B cell (primary cell): ENCODE measurements around the gene TSSK6. TPM values are rescaled to one million over a fixed set of nuclear protein-coding genes. Genes with fewer than 3 reads are reported as not detected.

Experiments
- ATAC-seq: fragments of 200-7000 bp; cut with Tn5 transposase; one replicate; pipeline ENCODE4 v1.10.0; 2021; ENCODE audit warnings: low read depth, mild to moderate bottlenecking, moderate number of reproducible peaks, moderate library complexity
- CTCF ChIA-PET: fragments of 350-600 bp; sonication (Branson Sonifier 250); formaldehyde crosslinking; loops from one replicate; lab custom pipeline; 2021; ENCODE audit warnings: antibody characterized with exemption, inconsistent platforms; lab: Charles Lee
- POLR2A ChIA-PET: fragments of 350-600 bp; sonication (Branson Sonifier 250); formaldehyde crosslinking; loops from one replicate; lab custom pipeline; 2021; ENCODE audit warnings: antibody characterized with exemption; lab: Charles Lee
- DNase-seq: peaks from one replicate; pipeline ENCODE4 v3.0.0; 2013
- H2AFZ ChIP-seq: 2 replicates; pipeline ENCODE4 v1.6.1; 2012; ENCODE audit warnings: mild to moderate bottlenecking, low read depth, low read length; ENCODE audit not compliant: insufficient read depth, poor library complexity, severe bottlenecking
- H3K27ac ChIP-seq, 2 donors: 1 replicate in 1 of 2; 2 replicates in 1 of 2; pipeline ENCODE4 v1.5.1; 2012 to 2013; ENCODE audit warnings: low read length in 2 of 2, mild to moderate bottlenecking in 2 of 2, moderate library complexity in 1 of 2
- H3K27me3 ChIP-seq, 4 experiments: fragments of 200-600 bp in 1 of 4; sonication (generic) in 1 of 4; replicated peaks in 1 of 4; 1 replicate in 2 of 4; 2 replicates in 2 of 4; pipeline versions ENCODE4 v1.6.1 to v1.7.0; 2013 to 2016; ENCODE audit warnings: low read length in 3 of 4, mild to moderate bottlenecking in 2 of 4, mixed read lengths in 1 of 4, moderate library complexity in 1 of 4; ENCODE audit not compliant: insufficient read depth in 4 of 4, control insufficient read depth in 3 of 4; ENCODE audit errors: control extremely low read depth in 1 of 4
- H3K36me3 ChIP-seq, 2 experiments: replicated peaks in 1 of 2; 1 replicate in 1 of 2; 2 replicates in 1 of 2; pipeline versions ENCODE4 v1.6.1 to v1.7.1; 2013; ENCODE audit warnings: low read length in 1 of 2; ENCODE audit not compliant: insufficient read depth in 2 of 2, control insufficient read depth in 1 of 2; ENCODE audit errors: control extremely low read depth in 1 of 2, extremely low read depth in 1 of 2
- H3K4me1 ChIP-seq, 2 donors: fragments of 200-600 bp in 1 of 2; sonication (generic) in 1 of 2; 1 replicate in 1 of 2; 2 replicates in 1 of 2; pipeline versions ENCODE4 v1.5.1 to v1.6.1; 2013 to 2017; ENCODE audit warnings: low read length in 2 of 2; ENCODE audit not compliant: control insufficient read depth in 2 of 2, insufficient read depth in 2 of 2
- H3K4me2 ChIP-seq: replicated peaks from 2 replicates; pipeline ENCODE3; 2012; ENCODE audit warnings: mild to moderate bottlenecking, low read depth, low read length; ENCODE audit not compliant: poor library complexity, severe bottlenecking
- H3K4me3 ChIP-seq, 5 experiments: fragments of 200-600 bp in 1 of 5; sonication (generic) in 1 of 5; 1 replicate in 3 of 5; 2 replicates in 2 of 5; pipeline versions ENCODE4 v1.5.1 to v1.7.0; 2011 to 2016; ENCODE audit warnings: low read length in 4 of 5, mild to moderate bottlenecking in 4 of 5, low read depth in 2 of 5, control low read depth in 1 of 5, moderate library complexity in 1 of 5; ENCODE audit not compliant: insufficient read depth in 1 of 5; ENCODE audit errors: control extremely low read depth in 1 of 5, extremely low read depth in 1 of 5
- H3K79me2 ChIP-seq: fragments of 200-600 bp; sonication (generic); one replicate; pipeline ENCODE4 v1.6.0; 2016; ENCODE audit warnings: low read length; ENCODE audit not compliant: control insufficient read depth, insufficient read depth
- H3K9ac ChIP-seq: fragments of 200-600 bp; sonication (generic); 2 replicates; pipeline ENCODE4 v1.6.1; 2017; ENCODE audit warnings: mild to moderate bottlenecking, low read length, moderate library complexity
- H3K9me3 ChIP-seq, 3 donors: one replicate each; pipeline versions ENCODE4 v1.6.1 to v1.7.1; 2013; ENCODE audit warnings: low read length in 2 of 3; ENCODE audit not compliant: control insufficient read depth in 2 of 3, insufficient read depth in 1 of 3; ENCODE audit errors: control extremely low read depth in 1 of 3
- H4K20me1 ChIP-seq: 2 replicates; pipeline ENCODE4 v1.6.0; 2012; ENCODE audit warnings: mild to moderate bottlenecking, low read length; ENCODE audit not compliant: insufficient read depth, control insufficient read depth, poor library complexity, severe bottlenecking
- H3K27ac Mint-ChIP-seq: one replicate; pipeline ENCODE4 v1.8.0; 2021; ENCODE audit warnings: mixed read lengths
- H3K27me3 Mint-ChIP-seq: one replicate; pipeline ENCODE4 v1.8.0; 2021; ENCODE audit warnings: mixed read lengths
- H3K4me1 Mint-ChIP-seq: one replicate; pipeline ENCODE4 v1.8.0; 2021; ENCODE audit warnings: mixed read lengths
- H3K4me3 Mint-ChIP-seq: one replicate; pipeline ENCODE4 v1.8.0; 2021; ENCODE audit warnings: mixed read lengths
- H3K9me3 Mint-ChIP-seq: one replicate; pipeline ENCODE4 v1.8.0; 2022; ENCODE audit warnings: mixed read lengths; ENCODE audit not compliant: insufficient read depth
- CTCF ChIP-seq: fragments of 200-600 bp; IDR thresholded peaks from one replicate; pipeline ENCODE4 v1.8.0; 2022; ENCODE audit warnings: antibody characterized with exemption, mild to moderate bottlenecking
- EZH2 ChIP-seq: IDR thresholded peaks from 2 replicates; pipeline ENCODE4 v1.6.1; 2012; ENCODE audit warnings: borderline replicate concordance, low read depth, mild to moderate bottlenecking, moderate library complexity, low read length; ENCODE audit not compliant: insufficient read depth, poor library complexity, severe bottlenecking
- WGBS: methylation state at CpG from one replicate; pipeline ENCODE4 v1.1.5; 2013; ENCODE audit warnings: missing lambda C conversion rate; ENCODE audit not compliant: insufficient coverage; 5-methylcytosine and 5-hydroxymethylcytosine counted together
- intact Hi-C: fragments of 100-400 bp; cut with micrococcal nuclease; formaldehyde crosslinking; loops from one replicate; pipeline ENCODE4 v1.10.0; 2022
- polyA plus RNA-seq: library from polyadenylated mRNA; depleted of rRNA; stranded (reverse); fragments of >200 nt; gene quantifications from 2 replicates; pipeline ENCODE4 v1.2.3, GENCODE V29; 2012
- total RNA-seq, 2 donors: library from RNA; stranded (reverse); fragments of 120-200 nt in 1 of 2; gene quantifications; 1 replicate in 1 of 2; 2 replicates in 1 of 2; pipeline versions ENCODE4 v1.2.3 to v1.2.4, GENCODE V29; 2013 to 2022

The TSSK6 gene
- total and polyA plus RNA-seq, 2 donors (not counting 1 experiment from before 2014, with no cell fraction given): 8.9 to 9.6 TPM

DNA sequence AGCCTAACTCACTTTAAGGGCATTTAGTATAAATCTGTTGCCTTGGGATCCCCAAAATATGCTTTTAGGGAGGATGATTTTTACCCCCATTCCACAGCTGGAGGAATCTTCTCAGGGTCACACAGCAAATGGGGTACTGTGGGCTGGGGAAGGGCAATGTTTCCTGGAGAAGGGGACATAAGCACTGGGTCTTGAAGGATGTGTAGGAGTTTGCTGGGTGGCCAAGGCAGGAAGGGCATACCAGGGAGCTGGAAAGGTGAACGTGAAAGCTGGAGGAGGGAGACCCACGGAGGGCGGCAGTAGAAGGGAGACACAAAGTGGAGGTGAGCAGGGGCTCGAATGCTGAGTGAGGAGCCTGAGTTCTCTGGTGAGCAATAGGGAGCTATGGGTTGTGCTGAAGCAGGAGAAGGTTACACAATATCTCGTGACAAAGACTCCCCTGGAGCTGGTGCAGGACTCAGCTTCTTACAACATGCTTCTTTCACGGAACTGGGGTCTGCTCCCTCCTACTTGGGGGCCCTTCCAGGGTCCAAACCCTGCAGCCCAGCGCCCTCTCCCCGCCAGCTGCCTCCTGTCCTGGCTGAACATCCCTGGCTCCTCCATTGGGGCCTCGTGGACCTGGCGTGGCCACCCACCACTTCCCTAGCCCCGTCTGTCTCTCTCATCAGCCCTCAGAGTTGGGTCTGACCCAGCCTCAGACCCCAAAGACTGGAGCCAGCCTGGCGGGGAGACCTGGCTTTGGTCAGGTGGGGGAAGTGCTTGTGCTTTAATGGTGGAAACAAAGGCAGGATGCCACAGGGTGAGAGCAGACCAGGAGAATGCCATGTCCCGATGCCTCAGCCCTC, 33.8 kb upstream of the TSSK6 start:
- H3K9me3 ChIP-seq: peaks cover 0 to 18% (median 0%) of the 10 kb centered on the region in 3 donors
- Mint-ChIP-seq H3K9me3 (no peaks in the 10 kb centered on the region), H3K4me1 (no peaks in the 10 kb centered on the region), H3K27ac (no peak overlapping the region), H3K4me3 (no peak overlapping the region), H3K27me3 (peaks cover 8% of the 10 kb centered on the region)
- no peak overlapping the region for H3K27ac ChIP-seq
- no peaks in the 10 kb centered on the region for H3K79me2 ChIP-seq
- intact Hi-C loops: no loop called here
- H3K27me3 ChIP-seq: peaks cover 0 to 12% (median 0%) of the 10 kb centered on the region in 4 experiments
- no peak for TF ChIP-seq EZH2
- H3K36me3 ChIP-seq: no peaks in the 10 kb centered on the region
- no peak for ATAC-seq
- ChIA-PET CTCF (interaction anchor here (1.0 kb wide), 1 partner anchor 17 kb away, joined by 4 read pairs; no protein-coding TSS in a partner anchor), POLR2A (no interaction called here)
- no peak overlapping the region for H3K9ac ChIP-seq
- H3K4me2 ChIP-seq: no peak overlapping the region
- DNase-seq: no peak
- 66% methylated on average over 13 of the region's 13 CpGs for WGBS
- H3K4me1 ChIP-seq: no peaks in the 10 kb centered on the region
- H3K4me3 ChIP-seq: no peak overlapping the region
- H2AFZ ChIP-seq: no peak overlapping the region
- no peaks in the 10 kb centered on the region for H4K20me1 ChIP-seq

DNA sequence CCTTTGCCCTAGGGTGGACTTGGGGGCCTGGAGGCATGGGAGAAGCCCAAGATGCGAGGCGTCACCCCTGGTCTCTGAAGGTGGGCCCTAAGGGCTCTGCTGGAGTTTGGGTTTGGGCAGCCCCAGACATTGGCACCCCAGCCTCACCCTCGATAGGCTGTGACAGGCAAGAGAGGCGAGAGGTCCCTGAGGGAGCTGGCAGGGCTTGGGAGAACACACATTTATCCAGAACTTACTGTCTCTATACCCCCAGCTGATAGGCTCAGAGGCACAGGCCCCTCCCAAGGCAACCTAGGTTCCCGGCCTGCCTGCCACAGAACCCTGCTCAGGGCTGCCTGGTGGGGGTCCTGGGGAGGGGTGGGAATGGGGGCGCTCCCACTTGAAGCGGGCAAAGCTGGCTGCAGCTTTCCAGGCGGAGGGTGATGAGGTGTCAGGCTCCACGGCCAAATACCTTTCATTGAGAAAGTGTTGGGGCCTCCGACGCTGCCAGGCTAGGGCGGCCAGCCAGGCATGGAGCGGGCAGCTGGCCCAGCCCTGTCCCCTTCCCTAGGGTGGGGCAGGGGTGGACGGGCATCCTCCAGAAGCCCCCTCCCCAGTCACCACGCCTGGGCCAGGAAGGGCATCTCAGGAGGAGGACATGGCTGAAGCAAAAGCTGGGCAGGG, 32.5 kb upstream of the TSSK6 start:
- TF ChIP-seq EZH2 (no peak), CTCF (no peak)
- H3K9ac ChIP-seq: no peak overlapping the region
- H3K9me3 ChIP-seq: peaks cover 0 to 21% (median 0%) of the 10 kb centered on the region in 3 donors
- DNase-seq (no peak), ATAC-seq (no peak)
- no peak overlapping the region for H3K4me2 ChIP-seq
- no peak overlapping the region for H3K4me3 ChIP-seq
- Mint-ChIP-seq H3K27ac (no peak overlapping the region), H3K4me1 (no peaks in the 10 kb centered on the region), H3K27me3 (peaks cover 8% of the 10 kb centered on the region), H3K4me3 (no peak overlapping the region), H3K9me3 (no peaks in the 10 kb centered on the region)
- CTCF ChIA-PET: no interaction called here
- no peaks in the 10 kb centered on the region for H4K20me1 ChIP-seq
- H3K27me3 ChIP-seq: peaks cover 0 to 24% (median 1%) of the 10 kb centered on the region in 4 experiments
- no peak overlapping the region for H2AFZ ChIP-seq
- POLR2A ChIA-PET: interaction anchor here (0.5 to 1.1 kb wide), 2 partner anchors 16 to 261 kb away, joined by 6 to 9 read pairs; no protein-coding TSS in a partner anchor
- 82% methylated on average over 13 of the region's 15 CpGs for WGBS
- intact Hi-C loops: no loop called here
- H3K4me1 ChIP-seq: no peaks in the 10 kb centered on the region
- no peak overlapping the region for H3K27ac ChIP-seq
- H3K36me3 ChIP-seq: no peaks in the 10 kb centered on the region
- no peaks in the 10 kb centered on the region for H3K79me2 ChIP-seq
